ENCODE data around the gene KCNJ9. TPM values are rescaled to one million over a fixed set of nuclear protein-coding genes. Genes with fewer than 3 reads are reported as not detected.

The KCNJ9 gene
- total RNA-seq, 3 donors from 2014 or later (not counting 1 experiment from before 2014, with no cell fraction given): not detected

DNA sequence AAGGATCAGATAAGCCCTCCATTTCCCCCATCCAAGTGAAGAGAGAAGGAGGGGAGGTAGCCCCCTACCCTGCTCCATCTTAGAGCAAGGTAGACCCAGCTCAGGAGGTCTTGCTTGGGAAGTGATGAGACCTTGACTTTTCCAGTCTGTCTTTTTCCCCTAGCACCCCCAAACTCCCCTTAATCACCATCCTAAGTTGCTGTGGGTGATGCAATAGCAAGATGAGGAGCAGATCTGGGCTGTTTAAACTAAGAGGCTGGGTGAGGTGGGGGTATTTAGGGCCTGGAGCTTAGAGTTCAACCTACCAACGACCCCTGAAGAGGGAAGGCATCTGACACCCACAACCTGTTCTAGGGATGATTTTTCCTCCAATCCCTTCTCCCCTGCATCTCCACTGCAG, 36.0 kb downstream of the KCNJ9 start:
- Mint-ChIP-seq H3K4me1 (no peaks in the 10 kb centered on the region), H3K36me3 (no peaks in the 10 kb centered on the region), H3K4me3 (no peak overlapping the region), H3K9me3 (no peaks in the 10 kb centered on the region), H3K27ac (no peak overlapping the region), H3K27me3 (ENCODE audit: low read depth in 2 of 2) (peaks cover 0 to 22% of the 10 kb centered on the region in 2 donors)
- Histone ChIP-seq H3K36me3 (ENCODE audit: control insufficient read depth, insufficient read depth, low read length) (no peaks in the 10 kb centered on the region), H3K27me3 (ENCODE audit: control insufficient read depth, insufficient read depth, low read length) (no peaks in the 10 kb centered on the region), H3K4me3 (ENCODE audit: low read length) (no peak overlapping the region), H3K9me3 (ENCODE audit: control insufficient read depth, insufficient read depth, low read length) (no peaks in the 10 kb centered on the region), H3K27ac (ENCODE audit: low read length) (no peak overlapping the region), H3K4me1 (ENCODE audit: control insufficient read depth, insufficient read depth, low read length) (no peaks in the 10 kb centered on the region)
- DNase-seq (no peak), ATAC-seq (no peak)
- intact Hi-C loops (cut with micrococcal nuclease): no loop called here
- TF ChIP-seq, protein P1, sequence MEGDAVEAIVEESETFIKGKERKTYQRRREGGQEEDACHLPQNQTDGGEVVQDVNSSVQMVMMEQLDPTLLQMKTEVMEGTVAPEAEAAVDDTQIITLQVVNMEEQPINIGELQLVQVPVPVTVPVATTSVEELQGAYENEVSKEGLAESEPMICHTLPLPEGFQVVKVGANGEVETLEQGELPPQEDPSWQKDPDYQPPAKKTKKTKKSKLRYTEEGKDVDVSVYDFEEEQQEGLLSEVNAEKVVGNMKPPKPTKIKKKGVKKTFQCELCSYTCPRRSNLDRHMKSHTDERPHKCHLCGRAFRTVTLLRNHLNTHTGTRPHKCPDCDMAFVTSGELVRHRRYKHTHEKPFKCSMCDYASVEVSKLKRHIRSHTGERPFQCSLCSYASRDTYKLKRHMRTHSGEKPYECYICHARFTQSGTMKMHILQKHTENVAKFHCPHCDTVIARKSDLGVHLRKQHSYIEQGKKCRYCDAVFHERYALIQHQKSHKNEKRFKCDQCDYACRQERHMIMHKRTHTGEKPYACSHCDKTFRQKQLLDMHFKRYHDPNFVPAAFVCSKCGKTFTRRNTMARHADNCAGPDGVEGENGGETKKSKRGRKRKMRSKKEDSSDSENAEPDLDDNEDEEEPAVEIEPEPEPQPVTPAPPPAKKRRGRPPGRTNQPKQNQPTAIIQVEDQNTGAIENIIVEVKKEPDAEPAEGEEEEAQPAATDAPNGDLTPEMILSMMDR (IDR thresholded peaks at IDR 0.05): no peak
- 33% methylated on average over 1 of the region's 1 CpG for WGBS (ENCODE audit: insufficient coverage)

- no peaks in the 10 kb centered on the region for H3K9me3 Mint-ChIP-seq
- intact Hi-C loops (cut with micrococcal nuclease): no loop called here
- H3K4me1 Mint-ChIP-seq: no peaks in the 10 kb centered on the region
Observed at GRCh38 chr1:160117709-160118183, 36.4 kb downstream of the KCNJ9 start.

GRCh38 chr1:160118928-160119327, 37.6 kb downstream of the KCNJ9 start:
- no peak overlapping the region for H3K4me3 Mint-ChIP-seq
- Histone ChIP-seq H3K4me3 (ENCODE audit: low read length) (no peak overlapping the region), H3K9me3 (ENCODE audit: control insufficient read depth, insufficient read depth, low read length) (no peaks in the 10 kb centered on the region), H3K27me3 (ENCODE audit: control insufficient read depth, insufficient read depth, low read length) (no peaks in the 10 kb centered on the region), H3K36me3 (ENCODE audit: control insufficient read depth, insufficient read depth, low read length) (no peaks in the 10 kb centered on the region), H3K27ac (ENCODE audit: low read length) (no peak overlapping the region), H3K4me1 (ENCODE audit: control insufficient read depth, insufficient read depth, low read length) (no peaks in the 10 kb centered on the region)
- ATAC-seq (no peak), DNase-seq (no peak)
- H3K27ac Mint-ChIP-seq: no peak overlapping the region
- TF ChIP-seq, protein P1 (IDR thresholded peaks at IDR 0.05): no peak
- intact Hi-C loops (cut with micrococcal nuclease): no loop called here
- H3K27me3 Mint-ChIP-seq (ENCODE audit: low read depth in 2 of 2): peaks cover 0 to 17% of the 10 kb centered on the region in 2 donors
- H3K9me3 Mint-ChIP-seq: no peaks in the 10 kb centered on the region
- no peaks in the 10 kb centered on the region for H3K36me3 Mint-ChIP-seq
- 93% methylated on average over 2 of the region's 3 CpGs for WGBS (ENCODE audit: insufficient coverage)
- H3K4me1 Mint-ChIP-seq: no peaks in the 10 kb centered on the region

More at GRCh38 chr1:160117709-160118183, 36.4 kb downstream of the KCNJ9 start:
- Histone ChIP-seq H3K4me1 (ENCODE audit: control insufficient read depth, insufficient read depth, low read length) (no peaks in the 10 kb centered on the region), H3K36me3 (ENCODE audit: control insufficient read depth, insufficient read depth, low read length) (no peaks in the 10 kb centered on the region), H3K4me3 (ENCODE audit: low read length) (no peak overlapping the region), H3K9me3 (ENCODE audit: control insufficient read depth, insufficient read depth, low read length) (no peaks in the 10 kb centered on the region), H3K27ac (ENCODE audit: low read length) (no peak overlapping the region), H3K27me3 (ENCODE audit: control insufficient read depth, insufficient read depth, low read length) (no peaks in the 10 kb centered on the region)
- WGBS (ENCODE audit: insufficient coverage): 86% methylated on average over 7 of the region's 8 CpGs
- DNase-seq: no peak
- no peak for ATAC-seq
- H3K4me3 Mint-ChIP-seq: no peak overlapping the region
- no peak overlapping the region for H3K27ac Mint-ChIP-seq
- peaks cover 0 to 18% of the 10 kb centered on the region in 2 donors for H3K27me3 Mint-ChIP-seq (ENCODE audit: low read depth in 2 of 2)
- H3K36me3 Mint-ChIP-seq: no peaks in the 10 kb centered on the region
- TF ChIP-seq, protein P1 (IDR thresholded peaks at IDR 0.05): no peak

DNA sequence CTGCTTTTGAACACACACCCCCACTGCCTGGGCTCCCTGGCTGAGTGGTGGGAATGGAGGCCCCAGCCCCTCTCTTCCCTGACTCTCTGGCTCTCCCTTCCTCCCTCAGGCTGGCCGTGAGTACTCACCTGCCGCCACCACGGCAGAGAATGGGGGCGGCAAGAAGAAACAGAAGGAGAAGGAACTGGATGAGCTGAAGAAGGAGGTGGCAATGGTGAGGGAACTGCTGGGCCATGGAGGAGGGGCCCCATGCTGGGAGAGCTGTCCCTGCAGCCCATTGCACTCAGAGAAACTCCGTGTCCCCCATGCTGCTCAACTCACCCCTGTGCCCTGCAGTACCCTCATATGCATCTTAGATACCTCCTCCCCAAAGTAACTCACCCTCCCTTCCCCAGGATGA, 39.5 kb downstream of the KCNJ9 start:
- TF ChIP-seq, protein P1 (IDR thresholded peaks at IDR 0.05): no peak
- Histone ChIP-seq H3K4me1 (ENCODE audit: control insufficient read depth, insufficient read depth, low read length) (no peaks in the 10 kb centered on the region), H3K27ac (ENCODE audit: low read length) (no peak overlapping the region), H3K4me3 (ENCODE audit: low read length) (no peak overlapping the region), H3K27me3 (ENCODE audit: control insufficient read depth, insufficient read depth, low read length) (no peaks in the 10 kb centered on the region), H3K36me3 (ENCODE audit: control insufficient read depth, insufficient read depth, low read length) (no peaks in the 10 kb centered on the region), H3K9me3 (ENCODE audit: control insufficient read depth, insufficient read depth, low read length) (no peaks in the 10 kb centered on the region)
- no peak overlapping the region for H3K27ac Mint-ChIP-seq
- peaks cover 0 to 17% of the 10 kb centered on the region in 2 donors for H3K27me3 Mint-ChIP-seq (ENCODE audit: low read depth in 2 of 2)
- no peak for ATAC-seq
- H3K9me3 Mint-ChIP-seq: no peaks in the 10 kb centered on the region
- no peak overlapping the region for H3K4me3 Mint-ChIP-seq
- H3K36me3 Mint-ChIP-seq: no peaks in the 10 kb centered on the region
- 78% methylated on average over 3 of the region's 5 CpGs for WGBS (ENCODE audit: insufficient coverage)
- no peak for DNase-seq
- no peaks in the 10 kb centered on the region for H3K4me1 Mint-ChIP-seq
- intact Hi-C loops (cut with micrococcal nuclease): no loop called here
